ENCODE results near the gene RTN4R.

DNA sequence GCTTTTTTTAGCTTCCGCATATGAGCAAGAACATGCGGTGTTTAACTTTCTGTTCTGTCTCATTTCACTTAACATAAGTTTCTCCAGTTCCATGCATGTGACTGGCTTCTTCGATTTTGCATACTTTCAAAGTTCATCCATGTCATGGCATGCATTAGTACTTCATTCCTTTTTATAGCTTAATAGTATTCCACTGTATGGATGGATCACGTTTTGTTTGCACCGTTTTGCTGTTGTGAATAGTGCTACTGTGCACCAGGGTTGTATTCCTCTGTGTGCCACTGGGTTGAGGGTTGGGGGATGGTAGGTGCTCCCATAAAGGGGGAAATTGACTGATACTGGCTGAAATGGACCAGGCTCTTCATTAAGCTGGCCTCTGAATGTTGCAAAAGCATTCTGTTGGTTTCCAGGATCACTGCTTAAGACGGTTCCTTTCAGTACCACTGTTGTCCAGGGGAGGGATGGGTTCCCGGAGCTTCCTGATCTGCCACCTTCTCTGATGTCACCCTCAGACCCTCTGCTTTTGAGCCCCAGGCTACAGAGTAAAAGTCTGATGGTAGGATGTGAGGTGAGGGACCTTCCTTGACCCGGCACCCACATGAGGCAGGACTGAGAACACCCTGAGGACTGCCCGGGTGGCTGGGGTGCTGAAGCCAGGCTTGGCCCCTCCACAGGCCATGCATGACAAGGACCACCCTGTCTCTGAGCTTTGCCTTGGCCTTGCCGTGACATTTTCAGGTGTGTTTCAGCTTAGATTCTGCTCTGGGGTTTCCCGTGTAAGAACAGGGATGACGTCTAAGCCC is 27.3 kb upstream of the RTN4R start:
- TF ChIP-seq, protein P1, sequence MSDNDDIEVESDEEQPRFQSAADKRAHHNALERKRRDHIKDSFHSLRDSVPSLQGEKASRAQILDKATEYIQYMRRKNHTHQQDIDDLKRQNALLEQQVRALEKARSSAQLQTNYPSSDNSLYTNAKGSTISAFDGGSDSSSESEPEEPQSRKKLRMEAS (IDR thresholded peaks at IDR 0.05; ENCODE audit: low read depth, low read length) = no peak
- TF ChIP-seq, protein P2, sequence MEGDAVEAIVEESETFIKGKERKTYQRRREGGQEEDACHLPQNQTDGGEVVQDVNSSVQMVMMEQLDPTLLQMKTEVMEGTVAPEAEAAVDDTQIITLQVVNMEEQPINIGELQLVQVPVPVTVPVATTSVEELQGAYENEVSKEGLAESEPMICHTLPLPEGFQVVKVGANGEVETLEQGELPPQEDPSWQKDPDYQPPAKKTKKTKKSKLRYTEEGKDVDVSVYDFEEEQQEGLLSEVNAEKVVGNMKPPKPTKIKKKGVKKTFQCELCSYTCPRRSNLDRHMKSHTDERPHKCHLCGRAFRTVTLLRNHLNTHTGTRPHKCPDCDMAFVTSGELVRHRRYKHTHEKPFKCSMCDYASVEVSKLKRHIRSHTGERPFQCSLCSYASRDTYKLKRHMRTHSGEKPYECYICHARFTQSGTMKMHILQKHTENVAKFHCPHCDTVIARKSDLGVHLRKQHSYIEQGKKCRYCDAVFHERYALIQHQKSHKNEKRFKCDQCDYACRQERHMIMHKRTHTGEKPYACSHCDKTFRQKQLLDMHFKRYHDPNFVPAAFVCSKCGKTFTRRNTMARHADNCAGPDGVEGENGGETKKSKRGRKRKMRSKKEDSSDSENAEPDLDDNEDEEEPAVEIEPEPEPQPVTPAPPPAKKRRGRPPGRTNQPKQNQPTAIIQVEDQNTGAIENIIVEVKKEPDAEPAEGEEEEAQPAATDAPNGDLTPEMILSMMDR (IDR thresholded peaks at IDR 0.05; ENCODE audit: low read depth, low read length) = no peak
- no peak for TF ChIP-seq POLR2A (IDR thresholded peaks at IDR 0.05; ENCODE audit: extremely low read depth, insufficient read length)

All from NB4 (cell line).